Adrenal gland (tissue), 12 donors: ENCODE data around the gene GP5. TPM values are rescaled to one million over a fixed set of nuclear protein-coding genes. Genes with fewer than 3 reads are reported as not detected.

ENCODE experiments used
- DNase-seq, 7 donors: peaks; one replicate each; pipeline ENCODE4 v3.0.0-alpha.2; 2019 to 2020
- H3K27ac ChIP-seq, 5 donors: fragments of 200-600 bp; sonication (generic) in 4 of 5; 1 replicate in 3 of 5; 2 replicates in 2 of 5; pipeline versions ENCODE4 v1.5.1 to v1.8.0; 2016 to 2020; ENCODE audit warnings: mild to moderate bottlenecking in 1 of 5
- H3K27me3 ChIP-seq: fragments of 200-600 bp; 2 replicates; pipeline ENCODE4 v1.8.0; 2021
- H3K36me3 ChIP-seq, 2 donors: fragments of 200-600 bp; replicated peaks in 1 of 2; 1 replicate in 1 of 2; 2 replicates in 1 of 2; pipeline versions ENCODE4 v1.5.1 to v1.8.0; 2018 to 2022
- H3K4me1 ChIP-seq, 2 donors: fragments of 200-600 bp; replicated peaks in 1 of 2; 1 replicate in 1 of 2; 2 replicates in 1 of 2; pipeline versions ENCODE4 v1.5.1 to v1.8.0; 2018 to 2021
- H3K4me3 ChIP-seq, 4 donors: fragments of 200-600 bp; sonication (generic) in 3 of 4; one replicate each; pipeline ENCODE4 v1.5.1; 2016 to 2018
- H3K9me3 ChIP-seq, 3 donors: fragments of 200-600 bp; sonication (generic) in 1 of 3; replicated peaks in 1 of 3; 1 replicate in 2 of 3; 2 replicates in 1 of 3; pipeline versions ENCODE4 v1.5.1 to v1.8.0; 2016 to 2021
- CTCF ChIP-seq, 6 experiments: fragments of 450-650 bp in 4 of 6; fragments of 200-600 bp in 2 of 6; sonication (generic) in 1 of 6; IDR thresholded peaks; 1 replicate in 5 of 6; 2 replicates in 1 of 6; pipeline versions ENCODE4 v1.5.1 to v1.8.0; 2016 to 2021; ENCODE audit warnings: antibody characterized with exemption in 6 of 6, mild to moderate bottlenecking in 2 of 6, moderate library complexity in 1 of 6
- POLR2A ChIP-seq, 2 donors: fragments of 450-650 bp; IDR thresholded peaks; one replicate each; pipeline ENCODE4 v1.6.1; 2017; ENCODE audit warnings: antibody characterized with exemption in 2 of 2, mild to moderate bottlenecking in 2 of 2, moderate library complexity in 1 of 2
- WGBS, 4 donors: extraction: QIAGEN DNeasy Blood & Tissue Kit in 2 of 4; methylation state at CpG; one replicate each; pipeline versions ENCODE4 v1.1.5 to v1.1.7; 2013 to 2017; 5-methylcytosine and 5-hydroxymethylcytosine counted together
- intact Hi-C, 2 donors: fragments of 100-400 bp; cut with DNase I; formaldehyde crosslinking; loops; one replicate each; pipeline versions ENCODE4 v1.14.1 to v1.15.0; 2022 to 2023
- polyA plus RNA-seq, 3 donors: library from polyadenylated mRNA; stranded (reverse); fragments of 200-250 nt in 2 of 3; fragments of 350-450 nt in 1 of 3; fragmentation: Illumina TruSeq in 1 of 3; extraction: RNeasy Lipid Tissue Mini Kit (QIAGEN cat#74804) in 1 of 3; gene quantifications; one replicate each; pipeline ENCODE4 v1.2.3, GENCODE V29; 2013 to 2014
- total RNA-seq, 9 donors: library from RNA; depleted of rRNA in 4 of 9; stranded (reverse); fragments of >200 nt in 4 of 9; fragments of 120-200 nt in 1 of 9; fragmentation: NEBNext Ultra II Directional in 1 of 9; extraction: Animal tissue kit (Norgen Biotek cat#: 25700) in 1 of 9; gene quantifications; one replicate each; pipeline versions ENCODE4 v1.1.0 to v1.2.4, GENCODE V29; 2013 to 2023
- donor health status: healthy with polysubstance abuse.
- donor health status: Bipolar disorder and iron deficiency.
- donor health status: DM: yes; HTN: yes; CAD: no.
- donor health status: DM: no; HTN: no; CAD: no.
- donor health status: DM: no; HTN: no; CAD: no.
- donor health status: DM: yes; HTN: yes; CAD: no.

Gene GP5
- total and polyA plus RNA-seq, 12 donors = 0.08 to 0.28 (median 0.11) TPM; not detected in 9

DNA sequence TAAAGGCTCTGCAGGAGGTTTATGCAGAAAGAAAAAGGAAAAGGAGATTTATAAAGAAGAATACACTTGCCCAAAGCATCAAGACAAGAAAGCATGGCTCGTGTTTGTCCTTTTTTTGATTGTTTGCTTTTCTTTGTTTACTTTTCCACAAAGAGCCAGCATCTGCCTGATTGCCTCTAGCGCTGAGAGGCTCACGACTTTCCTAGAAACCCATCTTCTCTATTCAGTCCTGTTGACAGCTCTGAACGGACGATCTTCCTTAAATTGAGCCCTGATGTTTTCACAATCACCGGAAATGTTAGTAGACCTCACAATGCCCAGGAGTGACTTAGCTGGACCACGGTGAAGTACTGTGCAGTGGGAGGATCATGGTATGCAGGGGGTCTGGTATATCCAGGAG, 12.4 kb downstream of the GP5 start:
- H3K4me3 ChIP-seq = no peak overlapping the region
- no peak for TF ChIP-seq CTCF (IDR thresholded peaks at IDR 0.05)
- no peak for TF ChIP-seq POLR2A (IDR thresholded peaks at IDR 0.05)
- 51 to 75% (median 65%) methylated on average over 7 of the region's 7 CpGs for WGBS, 4 donors
- no peaks in the 10 kb centered on the region for H3K9me3 ChIP-seq
- H3K36me3 ChIP-seq = no peaks in the 10 kb centered on the region
- no peak for DNase-seq
- H3K4me1 ChIP-seq = no peaks in the 10 kb centered on the region
- intact Hi-C loops = no loop called here
- H3K27ac ChIP-seq = no peak overlapping the region
- H3K27me3 ChIP-seq = peaks cover 4% of the 10 kb centered on the region

DNA sequence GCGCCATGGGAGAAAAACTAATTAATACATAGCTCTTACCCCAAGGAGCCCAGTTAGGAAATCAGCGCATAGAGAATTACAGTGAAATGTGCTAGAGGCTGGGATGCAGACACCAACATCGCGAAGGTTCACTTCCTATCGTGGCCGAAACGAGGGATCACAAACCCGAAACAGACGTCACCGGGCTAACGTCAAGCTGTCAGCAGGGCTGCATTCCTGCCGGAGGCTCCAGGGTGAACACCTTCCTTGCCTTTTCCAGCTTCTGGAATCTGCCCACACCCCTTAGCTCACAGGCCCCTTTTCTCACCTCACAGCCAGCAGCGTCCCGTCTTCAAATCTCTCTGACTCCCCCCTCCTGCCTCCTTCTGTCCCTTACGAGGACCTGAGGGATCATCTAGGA, 13.0 kb downstream of the GP5 start:
- Histone ChIP-seq H3K4me1 (no peaks in the 10 kb centered on the region), H3K9me3 (no peaks in the 10 kb centered on the region), H3K27ac (no peak overlapping the region), H3K4me3 (no peak overlapping the region), H3K36me3 (no peaks in the 10 kb centered on the region), H3K27me3 (peaks cover 4% of the 10 kb centered on the region)
- 73 to 84% (median 81%) methylated on average over 15 of the region's 15 CpGs for whole genome bisulfite sequencing, 4 donors
- intact Hi-C loops = no loop called here
- DNase-seq = peak in 1 of 7 donors; percentile 14
- TF ChIP-seq CTCF (IDR thresholded peaks at IDR 0.05) (no peak), POLR2A (IDR thresholded peaks at IDR 0.05) (no peak)

DNA sequence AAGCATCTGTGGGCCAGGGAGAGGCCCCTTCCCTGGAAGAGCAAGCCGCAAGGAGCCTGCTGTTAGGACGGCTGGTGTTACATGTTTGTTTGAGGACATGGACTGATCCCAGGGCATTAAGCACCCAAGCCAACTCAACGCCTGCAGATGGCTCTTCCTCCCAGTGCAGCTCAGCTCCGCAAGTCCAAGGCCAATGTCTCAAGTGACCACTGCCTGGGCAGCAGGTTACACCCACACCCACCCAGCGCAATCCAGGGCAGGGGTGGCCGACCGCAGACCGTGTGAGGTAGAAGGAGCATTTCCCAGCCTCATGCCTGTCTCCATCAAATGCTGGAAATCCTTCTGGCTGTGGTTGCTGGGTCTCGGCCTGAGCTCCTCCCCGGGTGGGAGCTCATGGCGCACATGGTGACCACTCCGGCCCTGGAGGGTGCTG, 14.5 kb downstream of the GP5 start:
- H3K36me3 ChIP-seq = no peaks in the 10 kb centered on the region
- no peaks in the 10 kb centered on the region for H3K9me3 ChIP-seq
- 83 to 95% (median 91%) methylated on average over 10 to 12 of the region's 12 CpGs for WGBS, 4 donors
- H3K4me3 ChIP-seq = no peak overlapping the region
- DNase-seq = no peak
- no peak for TF ChIP-seq POLR2A (IDR thresholded peaks at IDR 0.05)
- no peak for TF ChIP-seq CTCF (IDR thresholded peaks at IDR 0.05)
- peaks cover 4% of the 10 kb centered on the region for H3K27me3 ChIP-seq
- H3K4me1 ChIP-seq = no peaks in the 10 kb centered on the region
- H3K27ac ChIP-seq = no peak overlapping the region
- intact Hi-C loops = no loop called here

- H3K9me3 ChIP-seq = no peaks in the 10 kb centered on the region
- no peak overlapping the region for H3K4me3 ChIP-seq
- TF ChIP-seq POLR2A (IDR thresholded peaks at IDR 0.05) = no peak
- no peak for TF ChIP-seq CTCF (IDR thresholded peaks at IDR 0.05)
- no peak overlapping the region for H3K27ac ChIP-seq
- intact Hi-C loops = no loop called here
- H3K36me3 ChIP-seq = no peaks in the 10 kb centered on the region
- H3K4me1 ChIP-seq = no peaks in the 10 kb centered on the region
- peaks cover 4% of the 10 kb centered on the region for H3K27me3 ChIP-seq
- DNase-seq = peak in 1 of 7 donors; percentile 28
- WGBS, 4 donors = 72 to 83% (median 78%) methylated on average over 6 of the region's 6 CpGs
These were observed 14.9 kb downstream of the GP5 start for GRCh38 chr3:194384156-194384555.
